ENCODE measurements around the gene CPSF3. TPM values are rescaled to one million over a fixed set of nuclear protein-coding genes. Genes with fewer than 3 reads are reported as not detected.
"Not testable (repeated sequence)": the region's sequence is repeated elsewhere in the genome, so short reads cannot be mapped to it uniquely, and the experiment has no call there.

CPSF3 gene
- total RNA-seq, 1 experiment from 2014 or later = 72.6 TPM

DNA sequence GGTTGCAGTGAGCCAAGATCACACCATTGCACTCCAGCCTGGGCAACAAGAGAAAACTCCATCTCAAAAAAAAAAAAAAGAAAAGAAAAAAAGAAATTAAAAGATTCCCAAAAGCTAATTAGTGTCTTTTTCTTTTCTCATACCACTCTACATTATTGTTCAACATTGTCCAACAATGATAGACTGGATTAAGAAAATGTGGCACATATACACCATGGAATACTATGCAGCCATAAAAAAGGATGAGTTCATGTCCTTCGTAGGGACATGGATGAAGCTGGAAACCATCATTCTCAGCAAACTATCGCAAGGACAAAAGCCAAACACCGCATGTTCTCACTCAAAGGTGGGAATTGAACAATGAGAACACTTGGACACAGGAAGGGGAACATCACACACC is 90.5 kb downstream of the CPSF3 start:
- not testable (repeated sequence) for DNase-seq; H3K4me3 ChIP-seq (ENCODE audit: low read length); H3K4me1 ChIP-seq (ENCODE audit: low read length); H3K9me3 ChIP-seq (ENCODE audit: low read length); H2AFZ ChIP-seq (ENCODE audit: low read length); H3K27me3 ChIP-seq (ENCODE audit: low read length); H3K27ac ChIP-seq (ENCODE audit: low read length); H3K9ac ChIP-seq (ENCODE audit: low read length); H3K9me2 ChIP-seq (replicated peaks; ENCODE audit: insufficient read depth, low read length); H4K20me1 ChIP-seq (ENCODE audit: insufficient read depth, low read depth, low read length); H3K4me2 ChIP-seq (ENCODE audit: low read depth, low read length, poor library complexity, severe bottlenecking)
- Histone ChIP-seq H3K79me2 (ENCODE audit: low read length) (peaks cover 23% of the 10 kb centered on the region), H3K36me3 (ENCODE audit: insufficient read depth, low read length) (peaks cover 40% of the 10 kb centered on the region)

DNA sequence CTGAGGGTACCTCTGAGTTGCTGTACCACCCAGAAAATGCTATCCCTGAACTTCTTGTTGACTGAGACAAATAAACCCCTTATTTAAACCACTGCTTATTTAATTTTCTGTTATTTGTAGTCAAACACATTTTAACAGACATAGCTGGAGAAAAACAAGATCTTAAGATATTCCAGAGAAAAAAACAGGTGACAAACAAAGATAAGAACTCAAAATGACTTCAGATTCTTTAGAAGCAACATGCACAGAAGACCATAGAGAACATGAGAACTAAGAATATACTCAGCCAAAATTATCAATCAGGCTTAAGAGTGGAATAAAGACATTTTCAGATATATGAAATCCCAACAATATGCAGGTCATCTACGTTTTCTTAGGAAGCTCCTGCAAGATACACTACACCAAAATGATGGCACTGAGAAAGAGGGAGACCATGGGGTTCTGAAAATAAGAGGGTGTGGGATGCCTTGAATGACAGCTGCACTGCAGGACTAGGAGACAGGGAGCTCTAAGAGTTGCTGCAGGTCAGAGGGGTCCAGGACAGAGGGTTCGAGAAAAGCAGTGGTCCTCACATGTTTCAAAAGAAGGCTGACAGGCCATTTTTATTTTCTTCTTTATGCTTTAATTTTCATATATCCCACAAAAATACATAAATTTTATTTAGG is 93.8 kb downstream of the CPSF3 start:
- no peak overlapping the region for H3K9ac ChIP-seq (ENCODE audit: low read length)
- H3K27me3 ChIP-seq (ENCODE audit: low read length) = no peaks in the 10 kb centered on the region
- H3K9me3 ChIP-seq (ENCODE audit: low read length) = no peaks in the 10 kb centered on the region
- H3K4me1 ChIP-seq (ENCODE audit: low read length) = no peaks in the 10 kb centered on the region
- no peak for DNase-seq
- H3K9me2 ChIP-seq (replicated peaks; ENCODE audit: insufficient read depth, low read length) = no peaks in the 10 kb centered on the region
- no peaks in the 10 kb centered on the region for H4K20me1 ChIP-seq (ENCODE audit: insufficient read depth, low read depth, low read length)
- H3K36me3 ChIP-seq (ENCODE audit: insufficient read depth, low read length) = peaks cover 58% of the 10 kb centered on the region
- H3K4me3 ChIP-seq (ENCODE audit: low read length) = no peak overlapping the region
- no peak overlapping the region for H3K4me2 ChIP-seq (ENCODE audit: low read depth, low read length, poor library complexity, severe bottlenecking)
- no peak overlapping the region for H2AFZ ChIP-seq (ENCODE audit: low read length)
- peaks cover 29% of the 10 kb centered on the region for H3K79me2 ChIP-seq (ENCODE audit: low read length)
- H3K27ac ChIP-seq (ENCODE audit: low read length) = no peak overlapping the region

GRCh38 chr2:9518163-9518562 is 94.7 kb downstream of the CPSF3 start:
- Histone ChIP-seq H3K27me3 (ENCODE audit: low read length) (no peaks in the 10 kb centered on the region), H3K9me3 (ENCODE audit: low read length) (no peaks in the 10 kb centered on the region), H3K9ac (ENCODE audit: low read length) (no peak overlapping the region), H3K27ac (ENCODE audit: low read length) (no peak overlapping the region), H3K79me2 (ENCODE audit: low read length) (peaks cover 36% of the 10 kb centered on the region), H4K20me1 (ENCODE audit: insufficient read depth, low read depth, low read length) (no peaks in the 10 kb centered on the region), H3K4me1 (ENCODE audit: low read length) (no peaks in the 10 kb centered on the region), H3K4me3 (ENCODE audit: low read length) (no peak overlapping the region), H3K4me2 (ENCODE audit: low read depth, low read length, poor library complexity, severe bottlenecking) (no peak overlapping the region), H2AFZ (ENCODE audit: low read length) (no peak overlapping the region), H3K36me3 (ENCODE audit: insufficient read depth, low read length) (peaks cover 58% of the 10 kb centered on the region), H3K9me2 (replicated peaks; ENCODE audit: insufficient read depth, low read length) (no peaks in the 10 kb centered on the region)
- DNase-seq = no peak

DNA sequence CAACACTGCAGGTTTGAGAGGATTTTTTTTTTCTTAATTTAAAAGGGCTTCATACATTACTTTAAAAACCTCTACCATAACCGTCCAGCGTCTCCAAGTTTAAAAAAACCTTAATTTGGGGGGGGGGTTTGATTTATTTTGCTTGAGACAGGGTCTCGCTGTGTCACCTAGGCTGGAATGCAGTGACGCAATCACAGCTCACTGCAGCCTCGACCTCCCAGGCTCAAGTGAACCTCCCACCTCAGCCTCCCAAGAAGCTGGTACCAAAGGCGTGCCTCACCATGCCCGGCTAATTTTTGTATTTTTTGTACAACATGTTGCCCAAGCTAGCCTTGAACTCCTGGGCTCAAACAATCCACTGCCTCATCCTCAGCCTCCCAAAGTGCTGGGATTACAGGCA is 95.3 kb downstream of the CPSF3 start:
- Histone ChIP-seq H3K9ac (ENCODE audit: low read length) (no peak overlapping the region), H3K4me1 (ENCODE audit: low read length) (no peaks in the 10 kb centered on the region), H3K4me3 (ENCODE audit: low read length) (no peak overlapping the region), H3K79me2 (ENCODE audit: low read length) (peaks cover 42% of the 10 kb centered on the region), H3K36me3 (ENCODE audit: insufficient read depth, low read length) (peaks cover 63% of the 10 kb centered on the region), H3K4me2 (ENCODE audit: low read depth, low read length, poor library complexity, severe bottlenecking) (no peak overlapping the region), H3K27ac (ENCODE audit: low read length) (no peak overlapping the region), H3K27me3 (ENCODE audit: low read length) (no peaks in the 10 kb centered on the region), H3K9me3 (ENCODE audit: low read length) (no peaks in the 10 kb centered on the region), H2AFZ (ENCODE audit: low read length) (no peak overlapping the region), H3K9me2 (replicated peaks; ENCODE audit: insufficient read depth, low read length) (no peaks in the 10 kb centered on the region), H4K20me1 (ENCODE audit: insufficient read depth, low read depth, low read length) (no peaks in the 10 kb centered on the region)
- no peak for DNase-seq

DNA sequence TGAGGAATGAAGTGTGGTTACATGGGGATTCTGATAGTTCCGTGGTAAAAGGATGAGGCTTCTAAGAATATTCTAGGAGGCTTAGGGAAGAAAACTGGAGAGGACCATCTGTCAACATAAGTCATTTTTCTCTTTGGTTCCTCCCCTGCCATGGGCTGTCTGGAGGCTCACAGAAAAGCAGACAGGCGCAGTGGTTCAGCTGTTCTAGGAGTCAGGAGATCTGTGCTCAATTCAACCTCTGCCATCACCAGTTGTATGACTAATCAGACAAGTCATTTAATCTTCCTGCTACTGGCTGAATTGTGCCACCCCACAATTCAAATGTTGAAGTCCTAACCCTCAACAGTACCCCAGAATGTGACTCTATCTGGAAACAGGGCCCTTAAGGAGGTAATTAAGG is 95.8 kb downstream of the CPSF3 start:
- Histone ChIP-seq H3K27ac (ENCODE audit: low read length) (no peak overlapping the region), H3K9me3 (ENCODE audit: low read length) (no peaks in the 10 kb centered on the region), H3K36me3 (ENCODE audit: insufficient read depth, low read length) (peaks cover 67% of the 10 kb centered on the region), H4K20me1 (ENCODE audit: insufficient read depth, low read depth, low read length) (no peaks in the 10 kb centered on the region), H3K27me3 (ENCODE audit: low read length) (no peaks in the 10 kb centered on the region), H3K9me2 (replicated peaks; ENCODE audit: insufficient read depth, low read length) (no peaks in the 10 kb centered on the region), H3K4me1 (ENCODE audit: low read length) (no peaks in the 10 kb centered on the region), H3K4me2 (ENCODE audit: low read depth, low read length, poor library complexity, severe bottlenecking) (no peak overlapping the region), H3K79me2 (ENCODE audit: low read length) (peaks cover 42% of the 10 kb centered on the region), H3K9ac (ENCODE audit: low read length) (no peak overlapping the region), H2AFZ (ENCODE audit: low read length) (no peak overlapping the region), H3K4me3 (ENCODE audit: low read length) (no peak overlapping the region)
- no peak for DNase-seq

Other genes starting within 250 kb of the CPSF3 start
- gene ASAP2, start 216.8 kb upstream of the CPSF3 start, total RNA-seq (2014; rRNA removed; shearing (Covaris generic); ENCODE audit: low replicate concordance) = not detected in 2 replicates
- gene ITGB1BP1, start 126 bp upstream of the CPSF3 start, total RNA-seq (2014; rRNA removed; shearing (Covaris generic); ENCODE audit: low replicate concordance) = 36.7 and 43.5 TPM in 2 replicates
- 63.5 and 69.5 TPM in 2 replicates for gene IAH1, start 50.9 kb downstream of the CPSF3 start, total RNA-seq (2014; rRNA removed; shearing (Covaris generic); ENCODE audit: low replicate concordance)
- 36.6 and 39.8 TPM in 2 replicates for gene ADAM17, start 132.2 kb downstream of the CPSF3 start, total RNA-seq (2014; rRNA removed; shearing (Covaris generic); ENCODE audit: low replicate concordance)
- gene YWHAQ, start 207.3 kb downstream of the CPSF3 start, total RNA-seq (2014; rRNA removed; shearing (Covaris generic); ENCODE audit: low replicate concordance) = 112 and 189 TPM in 2 replicates

Measured in Karpas-422 (cell line).